Measurements from ENCODE around the gene UPB1.

The UPB1 gene

DNA sequence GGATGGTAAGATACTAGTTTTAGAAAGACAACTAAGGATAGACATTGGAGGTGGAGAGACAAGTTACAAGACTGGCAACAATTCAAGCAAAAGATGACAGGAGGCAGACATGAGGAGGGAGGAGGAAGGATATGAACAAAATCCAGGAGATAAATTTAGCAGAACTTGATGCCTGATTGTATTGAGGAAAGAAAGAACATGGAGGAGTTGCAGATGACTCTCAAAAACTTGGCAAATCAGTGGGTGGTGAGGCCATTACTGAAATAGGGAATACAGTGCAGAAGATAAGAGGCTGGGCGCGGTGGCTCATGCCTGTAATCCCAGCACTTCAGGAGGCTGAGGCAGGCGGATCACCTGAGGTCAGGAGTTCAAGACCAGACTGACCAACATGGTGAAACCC, 2.7 kb upstream of the UPB1 start:
- ChIA-PET CTCF (no interaction called here), POLR2A (no interaction called here)
- no peak for DNase-seq (ENCODE audit: extremely low spot score)
- TF ChIP-seq ZNF384 (IDR thresholded peaks at IDR 0.05) (no peak), ELF4 (IDR thresholded peaks at IDR 0.05) (no peak), SUZ12 (IDR thresholded peaks at IDR 0.05) (no peak), FOXK2 (IDR thresholded peaks at IDR 0.05) (no peak), FOXM1 (IDR thresholded peaks at IDR 0.05; ENCODE audit: borderline replicate concordance) (no peak), FOXA1 (IDR thresholded peaks at IDR 0.05) (no peak), NFRKB (IDR thresholded peaks at IDR 0.05) (no peak), BHLHE40 (IDR thresholded peaks at IDR 0.05; ENCODE audit: borderline replicate concordance) (no peak), SP1 (IDR thresholded peaks at IDR 0.05) (no peak), ARNT (IDR thresholded peaks at IDR 0.05) (no peak), HDGF (IDR thresholded peaks at IDR 0.05; ENCODE audit: borderline replicate concordance) (no peak)
- TF ChIP-seq, protein P1, sequence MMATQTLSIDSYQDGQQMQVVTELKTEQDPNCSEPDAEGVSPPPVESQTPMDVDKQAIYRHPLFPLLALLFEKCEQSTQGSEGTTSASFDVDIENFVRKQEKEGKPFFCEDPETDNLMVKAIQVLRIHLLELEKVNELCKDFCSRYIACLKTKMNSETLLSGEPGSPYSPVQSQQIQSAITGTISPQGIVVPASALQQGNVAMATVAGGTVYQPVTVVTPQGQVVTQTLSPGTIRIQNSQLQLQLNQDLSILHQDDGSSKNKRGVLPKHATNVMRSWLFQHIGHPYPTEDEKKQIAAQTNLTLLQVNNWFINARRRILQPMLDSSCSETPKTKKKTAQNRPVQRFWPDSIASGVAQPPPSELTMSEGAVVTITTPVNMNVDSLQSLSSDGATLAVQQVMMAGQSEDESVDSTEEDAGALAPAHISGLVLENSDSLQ (IDR thresholded peaks at IDR 0.05): no peak

DNA sequence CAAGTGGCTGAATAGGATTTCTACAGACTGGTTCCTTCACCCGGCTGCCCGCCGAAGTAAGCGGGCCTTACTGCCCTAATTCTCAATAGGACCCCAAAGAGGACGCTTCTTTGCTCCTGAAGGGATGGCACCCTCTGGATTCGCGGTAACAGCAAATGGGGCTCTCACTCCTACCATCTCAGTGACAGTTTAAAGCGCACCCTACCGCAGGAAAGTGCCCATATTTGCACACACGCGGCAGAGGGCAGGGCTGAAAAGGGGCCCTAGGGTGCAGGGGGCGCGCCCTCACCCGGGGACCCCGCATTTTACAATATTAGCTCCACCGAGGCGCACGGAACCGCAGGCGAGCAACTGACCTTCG, 985 bp upstream of the UPB1 start:
- CTCF ChIA-PET: no interaction called here
- no peak for DNase-seq (ENCODE audit: extremely low spot score)
- no peak for TF ChIP-seq ELF4 (IDR thresholded peaks at IDR 0.05)
- no peak for TF ChIP-seq ZNF384 (IDR thresholded peaks at IDR 0.05)
- no peak for TF ChIP-seq LEF1 (IDR thresholded peaks at IDR 0.05; ENCODE audit: borderline replicate concordance)
- no peak for TF ChIP-seq ARNT (IDR thresholded peaks at IDR 0.05)
- TF ChIP-seq CTBP1 (IDR thresholded peaks at IDR 0.05; ENCODE audit: borderline replicate concordance): no peak
- no peak for TF ChIP-seq FOXM1 (IDR thresholded peaks at IDR 0.05; ENCODE audit: borderline replicate concordance)
- TF ChIP-seq FOXA1 (IDR thresholded peaks at IDR 0.05): no peak
- TF ChIP-seq SP1 (IDR thresholded peaks at IDR 0.05): no peak
- TF ChIP-seq SUZ12 (IDR thresholded peaks at IDR 0.05): no peak
- TF ChIP-seq FOXK2 (IDR thresholded peaks at IDR 0.05): no peak
- POLR2A ChIA-PET: no interaction called here

DNA sequence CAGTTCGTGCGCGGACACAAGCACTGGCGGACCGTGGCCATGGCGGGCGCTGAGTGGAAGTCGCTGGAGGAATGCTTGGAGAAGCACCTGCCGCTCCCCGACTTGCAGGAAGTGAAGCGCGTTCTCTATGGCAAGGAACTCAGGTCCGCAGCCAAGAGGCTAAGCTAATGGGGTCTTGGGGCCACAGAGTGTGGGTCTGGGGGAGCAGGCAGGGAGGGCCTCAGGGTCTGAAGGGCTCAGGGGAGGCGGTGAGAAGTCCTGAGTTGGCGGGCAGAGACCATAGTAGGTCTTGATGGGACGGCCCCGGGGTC, 188 bp downstream of the UPB1 start:
- no peak for TF ChIP-seq BHLHE40 (IDR thresholded peaks at IDR 0.05; ENCODE audit: borderline replicate concordance)
- TF ChIP-seq SP1 (IDR thresholded peaks at IDR 0.05): no peak
- no peak for TF ChIP-seq ELF4 (IDR thresholded peaks at IDR 0.05)
- TF ChIP-seq CTBP1 (IDR thresholded peaks at IDR 0.05; ENCODE audit: borderline replicate concordance): no peak
- TF ChIP-seq, protein P1 (IDR thresholded peaks at IDR 0.05): no peak
- no peak for TF ChIP-seq HDGF (IDR thresholded peaks at IDR 0.05; ENCODE audit: borderline replicate concordance)
- TF ChIP-seq FOXK2 (IDR thresholded peaks at IDR 0.05): no peak
- TF ChIP-seq L3MBTL2 (conservative IDR thresholded peaks at IDR 0.05): no peak
- no peak for TF ChIP-seq SUZ12 (IDR thresholded peaks at IDR 0.05)
- TF ChIP-seq TARDBP (IDR thresholded peaks at IDR 0.05): no peak
- TF ChIP-seq ZNF384 (IDR thresholded peaks at IDR 0.05): no peak
- TF ChIP-seq NFRKB (IDR thresholded peaks at IDR 0.05): no peak
- TF ChIP-seq FOXA1 (IDR thresholded peaks at IDR 0.05): no peak
- TF ChIP-seq FOXM1 (IDR thresholded peaks at IDR 0.05; ENCODE audit: borderline replicate concordance): no peak
- TF ChIP-seq LEF1 (IDR thresholded peaks at IDR 0.05; ENCODE audit: borderline replicate concordance): no peak
- TF ChIP-seq ARNT (IDR thresholded peaks at IDR 0.05): no peak
- POLR2A ChIA-PET: no interaction called here
- DNase-seq (ENCODE audit: extremely low spot score): no peak
- CTCF ChIA-PET: no interaction called here

DNA sequence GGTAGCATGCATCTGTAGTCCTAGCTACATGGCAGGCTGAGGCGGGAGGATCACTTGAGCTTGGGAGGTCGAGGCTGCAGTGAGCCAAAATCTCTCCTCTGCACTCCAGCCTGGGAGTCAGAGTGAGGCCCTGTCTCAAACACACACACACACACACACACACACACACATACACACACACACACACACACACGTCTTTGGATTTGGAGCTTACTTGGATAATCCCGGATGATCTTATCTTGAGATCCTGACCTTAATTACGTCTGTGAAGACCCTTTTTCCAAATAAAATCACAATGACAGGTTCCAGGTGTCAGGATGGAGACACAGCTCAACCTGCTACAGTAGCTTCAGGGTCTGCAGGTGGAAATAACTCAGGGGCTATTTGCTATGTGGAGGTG, 1.1 kb downstream of the UPB1 start:
- CTCF ChIA-PET: interaction anchor here (1.1 kb wide), 1 partner anchor 75 kb away, joined by 3 read pairs; no protein-coding TSS in a partner anchor
- POLR2A ChIA-PET: no interaction called here
- no peak for TF ChIP-seq LEF1 (IDR thresholded peaks at IDR 0.05; ENCODE audit: borderline replicate concordance)
- no peak for TF ChIP-seq FOXK2 (IDR thresholded peaks at IDR 0.05)
- TF ChIP-seq BHLHE40 (IDR thresholded peaks at IDR 0.05; ENCODE audit: borderline replicate concordance): no peak
- no peak for TF ChIP-seq ELF4 (IDR thresholded peaks at IDR 0.05)
- no peak for TF ChIP-seq TARDBP (IDR thresholded peaks at IDR 0.05)
- no peak for TF ChIP-seq CTBP1 (IDR thresholded peaks at IDR 0.05; ENCODE audit: borderline replicate concordance)
- TF ChIP-seq HDGF (IDR thresholded peaks at IDR 0.05; ENCODE audit: borderline replicate concordance): no peak
- no peak for TF ChIP-seq ARNT (IDR thresholded peaks at IDR 0.05)
- TF ChIP-seq, protein P1 (IDR thresholded peaks at IDR 0.05): no peak
- TF ChIP-seq SUZ12 (IDR thresholded peaks at IDR 0.05): no peak
- no peak for TF ChIP-seq FOXM1 (IDR thresholded peaks at IDR 0.05; ENCODE audit: borderline replicate concordance)
- TF ChIP-seq ZNF384 (IDR thresholded peaks at IDR 0.05): no peak
- TF ChIP-seq L3MBTL2 (conservative IDR thresholded peaks at IDR 0.05): no peak
- no peak for TF ChIP-seq NFRKB (IDR thresholded peaks at IDR 0.05)
- TF ChIP-seq FOXA1 (IDR thresholded peaks at IDR 0.05): no peak
- TF ChIP-seq SP1 (IDR thresholded peaks at IDR 0.05): no peak
- no peak for DNase-seq (ENCODE audit: extremely low spot score)

DNA sequence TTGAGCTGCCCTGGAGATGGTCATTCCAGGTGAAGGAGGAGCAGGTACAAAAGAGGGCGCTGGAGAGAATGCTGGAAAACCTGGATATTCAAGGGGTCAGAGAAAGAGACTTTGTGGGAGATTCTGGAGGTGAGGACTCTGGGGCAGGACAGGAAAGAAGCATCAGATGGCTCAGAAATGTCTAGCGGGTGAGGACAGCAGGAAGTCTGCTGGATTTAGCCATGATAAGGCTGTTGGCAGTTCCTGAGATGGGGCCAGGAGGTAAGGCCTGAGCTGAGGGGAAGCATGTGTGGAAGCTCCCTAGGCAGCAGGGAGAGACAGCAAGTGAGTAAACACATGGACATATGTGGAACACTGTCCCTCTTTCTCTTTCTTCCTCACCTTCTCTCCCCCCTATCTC, 1.5 kb downstream of the UPB1 start:
- POLR2A ChIA-PET: no interaction called here
- CTCF ChIA-PET: interaction anchor here (1.1 kb wide), 1 partner anchor 75 kb away, joined by 3 read pairs; no protein-coding TSS in a partner anchor
- no peak for DNase-seq (ENCODE audit: extremely low spot score)

DNA sequence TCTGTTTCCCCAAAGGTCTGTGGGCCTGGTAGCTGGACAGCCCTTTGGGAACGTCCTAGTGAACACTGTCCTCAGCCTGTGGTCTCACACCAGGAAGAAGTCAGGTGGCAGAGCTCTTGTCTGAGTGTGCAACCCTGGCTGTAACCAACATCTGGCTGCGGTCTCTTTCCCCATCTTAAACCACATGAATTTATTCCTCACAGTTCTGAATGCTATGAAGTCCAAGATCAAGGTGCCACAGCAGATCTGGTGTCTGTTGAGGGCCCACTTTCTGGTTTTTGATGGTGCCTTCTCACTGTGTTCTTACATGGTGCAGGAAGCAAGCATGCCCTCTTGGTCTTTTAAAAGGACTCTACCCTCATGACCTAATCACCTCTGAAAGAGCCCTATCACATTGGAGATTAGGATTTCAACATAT, 2.7 kb downstream of the UPB1 start:
- TF ChIP-seq LEF1 (IDR thresholded peaks at IDR 0.05; ENCODE audit: borderline replicate concordance): no peak
- no peak for TF ChIP-seq FOXM1 (IDR thresholded peaks at IDR 0.05; ENCODE audit: borderline replicate concordance)
- TF ChIP-seq FOXA1 (IDR thresholded peaks at IDR 0.05): no peak
- TF ChIP-seq, protein P1 (IDR thresholded peaks at IDR 0.05): no peak
- TF ChIP-seq SP1 (IDR thresholded peaks at IDR 0.05): no peak
- no peak for TF ChIP-seq BHLHE40 (IDR thresholded peaks at IDR 0.05; ENCODE audit: borderline replicate concordance)
- CTCF ChIA-PET: no interaction called here
- POLR2A ChIA-PET: no interaction called here
- no peak for DNase-seq (ENCODE audit: extremely low spot score)

More for the DNA sequence above, 1.5 kb downstream of the UPB1 start:
- TF ChIP-seq SP1 (IDR thresholded peaks at IDR 0.05) (no peak), FOXM1 (IDR thresholded peaks at IDR 0.05; ENCODE audit: borderline replicate concordance) (no peak), ZNF384 (IDR thresholded peaks at IDR 0.05) (no peak), BHLHE40 (IDR thresholded peaks at IDR 0.05; ENCODE audit: borderline replicate concordance) (no peak), SUZ12 (IDR thresholded peaks at IDR 0.05) (no peak), NFRKB (IDR thresholded peaks at IDR 0.05) (no peak)
